Gastrocnemius medialis (tissue), 4 donors: Measurements from ENCODE around the gene PLXNA3.

Source experiments
- POLR2A ChIP-seq, 2 donors: fragments of 450-650 bp; IDR thresholded peaks; one replicate each; pipeline ENCODE4 v1.6.1; 2017; ENCODE audit warnings: antibody characterized with exemption in 2 of 2, mild to moderate bottlenecking in 2 of 2, moderate library complexity in 2 of 2
- TF ChIP-seq, protein P1 (sequence below), 5 experiments: fragments of 450-650 bp in 3 of 5; fragments of 200-600 bp in 2 of 5; sonication (generic) in 2 of 5; IDR thresholded peaks in 4 of 5; conservative IDR thresholded peaks in 1 of 5; 1 replicate in 4 of 5; 2 replicates in 1 of 5; pipeline ENCODE4 v1.5.1; 2016 to 2019; ENCODE audit warnings: antibody characterized with exemption in 5 of 5, mild to moderate bottlenecking in 3 of 5, moderate library complexity in 3 of 5

DNA sequence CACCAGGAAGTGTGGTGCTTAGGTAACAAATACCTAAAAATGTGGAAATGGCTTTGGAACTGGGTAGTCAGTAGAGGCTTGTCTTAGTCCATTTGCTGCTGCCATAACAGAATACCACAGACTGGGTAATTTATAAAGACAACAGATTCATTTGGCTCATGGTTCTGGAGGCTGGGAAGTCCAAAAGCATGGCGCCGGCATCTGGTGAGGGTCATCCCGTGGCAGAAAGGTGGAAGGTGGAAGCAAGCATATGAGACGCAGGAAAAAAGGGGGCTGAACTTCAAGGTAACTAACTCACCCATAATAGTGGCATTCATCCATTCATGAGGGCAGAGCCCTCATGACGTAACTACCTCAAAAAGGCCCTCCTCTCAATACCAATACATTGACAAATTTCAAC is 51.4 kb downstream of the PLXNA3 start:
- TF ChIP-seq, protein P1, sequence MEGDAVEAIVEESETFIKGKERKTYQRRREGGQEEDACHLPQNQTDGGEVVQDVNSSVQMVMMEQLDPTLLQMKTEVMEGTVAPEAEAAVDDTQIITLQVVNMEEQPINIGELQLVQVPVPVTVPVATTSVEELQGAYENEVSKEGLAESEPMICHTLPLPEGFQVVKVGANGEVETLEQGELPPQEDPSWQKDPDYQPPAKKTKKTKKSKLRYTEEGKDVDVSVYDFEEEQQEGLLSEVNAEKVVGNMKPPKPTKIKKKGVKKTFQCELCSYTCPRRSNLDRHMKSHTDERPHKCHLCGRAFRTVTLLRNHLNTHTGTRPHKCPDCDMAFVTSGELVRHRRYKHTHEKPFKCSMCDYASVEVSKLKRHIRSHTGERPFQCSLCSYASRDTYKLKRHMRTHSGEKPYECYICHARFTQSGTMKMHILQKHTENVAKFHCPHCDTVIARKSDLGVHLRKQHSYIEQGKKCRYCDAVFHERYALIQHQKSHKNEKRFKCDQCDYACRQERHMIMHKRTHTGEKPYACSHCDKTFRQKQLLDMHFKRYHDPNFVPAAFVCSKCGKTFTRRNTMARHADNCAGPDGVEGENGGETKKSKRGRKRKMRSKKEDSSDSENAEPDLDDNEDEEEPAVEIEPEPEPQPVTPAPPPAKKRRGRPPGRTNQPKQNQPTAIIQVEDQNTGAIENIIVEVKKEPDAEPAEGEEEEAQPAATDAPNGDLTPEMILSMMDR (IDR thresholded peaks at IDR 0.05 in 4 of 5, conservative IDR thresholded peaks at IDR 0.05 in 1 of 5), result no peak
- no peak for TF ChIP-seq POLR2A (IDR thresholded peaks at IDR 0.05)
